Measurements from ENCODE around the gene GALK2. TPM values are rescaled to one million over a fixed set of nuclear protein-coding genes. Genes with fewer than 3 reads are reported as not detected.

Gene GALK2
- total RNA-seq, 2 experiments from 2014 or later, result 27.9 to 31.5 TPM

DNA sequence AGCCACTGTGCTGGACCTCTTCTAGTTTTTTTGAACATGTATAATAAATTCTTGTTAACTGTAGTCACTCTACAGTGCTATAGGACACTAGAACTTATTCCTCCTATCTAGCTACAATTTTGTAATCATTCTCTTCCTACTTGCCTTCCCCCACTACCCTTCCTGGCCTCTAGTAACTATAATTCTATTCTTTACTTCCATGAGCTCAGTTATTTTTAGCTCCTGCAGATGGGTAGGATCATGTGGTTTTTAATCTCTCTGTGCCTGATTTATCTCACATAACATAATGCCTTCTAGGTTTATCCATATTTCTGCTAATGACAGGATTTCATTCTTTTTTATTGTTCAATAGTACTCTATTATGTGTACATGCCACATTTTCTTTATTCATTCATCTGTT, 139.8 kb downstream of the GALK2 start:
- BruUV-seq (replicated peaks), result no TSS peak
- POLR2A ChIA-PET, result no interaction called here
- CTCF ChIA-PET (ENCODE audit: unreplicated experiment), result no interaction called here
- H4K20me1 ChIP-seq (ENCODE audit: insufficient read depth, low read length), result 0 out of 2 replicates have a peak, but pooled peaks cover 3% of the 10 kb centered on the region
- H2AFZ ChIP-seq (ENCODE audit: low read length), result no peak overlapping the region
- no peak overlapping the region for H3K4me3 ChIP-seq (ENCODE audit: low read depth, low read length, poor library complexity, severe bottlenecking)
- no peaks in the 10 kb centered on the region for H3K9me2 ChIP-seq (ENCODE audit: insufficient read depth, low read length)
- no peaks in the 10 kb centered on the region for H3K36me3 ChIP-seq (ENCODE audit: insufficient read depth, low read length)
- H3K27ac ChIP-seq (ENCODE audit: low read depth, low read length, poor library complexity, severe bottlenecking), result no peak overlapping the region
- H3K4me1 ChIP-seq (ENCODE audit: insufficient read depth, low read length, poor library complexity, severe bottlenecking), result no peaks in the 10 kb centered on the region
- no peak overlapping the region for H3K4me2 ChIP-seq (ENCODE audit: low read length)
- TF ChIP-seq EZH2phosphoT487 (IDR thresholded peaks at IDR 0.05; ENCODE audit: borderline replicate concordance, low read depth, low read length), result no peak
- TF ChIP-seq, protein P1, sequence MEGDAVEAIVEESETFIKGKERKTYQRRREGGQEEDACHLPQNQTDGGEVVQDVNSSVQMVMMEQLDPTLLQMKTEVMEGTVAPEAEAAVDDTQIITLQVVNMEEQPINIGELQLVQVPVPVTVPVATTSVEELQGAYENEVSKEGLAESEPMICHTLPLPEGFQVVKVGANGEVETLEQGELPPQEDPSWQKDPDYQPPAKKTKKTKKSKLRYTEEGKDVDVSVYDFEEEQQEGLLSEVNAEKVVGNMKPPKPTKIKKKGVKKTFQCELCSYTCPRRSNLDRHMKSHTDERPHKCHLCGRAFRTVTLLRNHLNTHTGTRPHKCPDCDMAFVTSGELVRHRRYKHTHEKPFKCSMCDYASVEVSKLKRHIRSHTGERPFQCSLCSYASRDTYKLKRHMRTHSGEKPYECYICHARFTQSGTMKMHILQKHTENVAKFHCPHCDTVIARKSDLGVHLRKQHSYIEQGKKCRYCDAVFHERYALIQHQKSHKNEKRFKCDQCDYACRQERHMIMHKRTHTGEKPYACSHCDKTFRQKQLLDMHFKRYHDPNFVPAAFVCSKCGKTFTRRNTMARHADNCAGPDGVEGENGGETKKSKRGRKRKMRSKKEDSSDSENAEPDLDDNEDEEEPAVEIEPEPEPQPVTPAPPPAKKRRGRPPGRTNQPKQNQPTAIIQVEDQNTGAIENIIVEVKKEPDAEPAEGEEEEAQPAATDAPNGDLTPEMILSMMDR (conservative IDR thresholded peaks at IDR 0.05; ENCODE audit: low read length), result no peak
- intact Hi-C loops (cut with micrococcal nuclease; ENCODE audit: unreplicated experiment), result no loop called here
- H3K79me2 ChIP-seq (ENCODE audit: insufficient read depth, low read depth, low read length), result no peaks in the 10 kb centered on the region
- DNase-seq (ENCODE audit: low spot score), result no peak
- no peaks in the 10 kb centered on the region for H3K9me3 ChIP-seq (ENCODE audit: low read length)

DNA sequence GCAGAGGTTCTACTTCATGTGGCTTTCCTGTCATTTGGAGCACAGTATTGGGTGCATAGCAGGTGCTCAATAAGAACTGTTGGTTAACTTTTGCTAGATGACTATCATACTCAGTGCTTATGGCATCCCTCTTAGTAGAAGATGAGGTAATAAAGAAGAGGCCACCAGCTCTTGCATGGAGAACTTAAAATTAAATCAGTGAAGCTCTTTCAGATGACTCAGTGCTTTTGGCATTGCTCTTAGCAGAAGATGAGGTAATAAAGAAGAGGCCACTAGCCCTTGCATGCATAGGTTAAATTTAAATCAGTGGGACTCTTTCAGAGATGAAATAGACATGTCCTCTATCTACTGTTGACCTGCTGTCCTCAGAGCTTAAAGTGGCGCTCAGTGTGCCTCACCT, 143.6 kb downstream of the GALK2 start:
- no TSS peak for BruUV-seq (replicated peaks)
- CTCF ChIA-PET (ENCODE audit: unreplicated experiment), result no interaction called here

DNA sequence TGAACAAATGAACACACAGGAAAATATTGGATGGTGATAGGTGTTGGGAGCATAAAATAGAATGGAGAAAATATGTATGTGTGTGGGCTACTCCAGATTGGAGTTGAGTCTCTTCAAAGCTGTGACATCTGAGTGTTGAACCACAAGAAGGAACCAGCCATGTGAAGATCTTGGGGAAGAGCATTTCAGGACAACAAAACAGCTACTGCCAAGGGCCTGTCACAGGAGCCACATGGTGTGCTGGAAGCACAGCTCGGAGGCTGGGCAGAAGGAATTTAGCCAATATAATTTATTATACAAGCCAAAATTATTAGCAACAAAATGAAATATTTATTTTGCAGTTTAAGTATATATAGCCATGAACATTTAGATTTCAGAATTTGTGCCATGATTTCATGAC, 144.7 kb downstream of the GALK2 start:
- Histone ChIP-seq H3K4me3 (ENCODE audit: low read depth, low read length, poor library complexity, severe bottlenecking) (no peak overlapping the region), H3K27ac (ENCODE audit: low read depth, low read length, poor library complexity, severe bottlenecking) (no peak overlapping the region), H3K79me2 (ENCODE audit: insufficient read depth, low read depth, low read length) (no peaks in the 10 kb centered on the region), H3K9me3 (ENCODE audit: low read length) (no peaks in the 10 kb centered on the region), H3K4me2 (ENCODE audit: low read length) (no peak overlapping the region), H3K4me1 (ENCODE audit: insufficient read depth, low read length, poor library complexity, severe bottlenecking) (no peaks in the 10 kb centered on the region), H2AFZ (ENCODE audit: low read length) (no peak overlapping the region), H3K9me2 (ENCODE audit: insufficient read depth, low read length) (no peaks in the 10 kb centered on the region), H4K20me1 (ENCODE audit: insufficient read depth, low read length) (no peaks in the 10 kb centered on the region), H3K36me3 (ENCODE audit: insufficient read depth, low read length) (no peaks in the 10 kb centered on the region)
- no TSS peak for BruUV-seq (replicated peaks)
- intact Hi-C loops (cut with micrococcal nuclease; ENCODE audit: unreplicated experiment), result no loop called here
- POLR2A ChIA-PET, result no interaction called here
- no peak for DNase-seq (ENCODE audit: low spot score)
- CTCF ChIA-PET (ENCODE audit: unreplicated experiment), result no interaction called here
- TF ChIP-seq, protein P1 (conservative IDR thresholded peaks at IDR 0.05; ENCODE audit: low read length), result no peak
- no peak for TF ChIP-seq EZH2phosphoT487 (IDR thresholded peaks at IDR 0.05; ENCODE audit: borderline replicate concordance, low read depth, low read length)

More for the DNA sequence above, 143.6 kb downstream of the GALK2 start:
- DNase-seq (ENCODE audit: low spot score), result no peak
- intact Hi-C loops (cut with micrococcal nuclease; ENCODE audit: unreplicated experiment), result no loop called here
- TF ChIP-seq EZH2phosphoT487 (IDR thresholded peaks at IDR 0.05; ENCODE audit: borderline replicate concordance, low read depth, low read length), result no peak
- TF ChIP-seq, protein P1 (conservative IDR thresholded peaks at IDR 0.05; ENCODE audit: low read length), result no peak
- Histone ChIP-seq H3K9me3 (ENCODE audit: low read length) (no peaks in the 10 kb centered on the region), H3K79me2 (ENCODE audit: insufficient read depth, low read depth, low read length) (no peaks in the 10 kb centered on the region), H3K27ac (ENCODE audit: low read depth, low read length, poor library complexity, severe bottlenecking) (no peak overlapping the region), H3K4me1 (ENCODE audit: insufficient read depth, low read length, poor library complexity, severe bottlenecking) (no peaks in the 10 kb centered on the region), H3K4me3 (ENCODE audit: low read depth, low read length, poor library complexity, severe bottlenecking) (no peak overlapping the region), H3K9me2 (ENCODE audit: insufficient read depth, low read length) (no peaks in the 10 kb centered on the region), H4K20me1 (ENCODE audit: insufficient read depth, low read length) (no peaks in the 10 kb centered on the region), H3K36me3 (ENCODE audit: insufficient read depth, low read length) (no peaks in the 10 kb centered on the region), H3K4me2 (ENCODE audit: low read length) (no peak overlapping the region), H2AFZ (ENCODE audit: low read length) (no peak overlapping the region)
- POLR2A ChIA-PET, result interaction anchor here (0.5 to 1.0 kb wide), 2 partner anchors 11 to 643 kb away, joined by 3 to 4 read pairs; no protein-coding TSS in a partner anchor

Data from OCI-LY7 (cell line).